A673 (cell line): ENCODE measurements around the gene TBXT. TPM values are rescaled to one million over a fixed set of nuclear protein-coding genes. Genes with fewer than 3 reads are reported as not detected.

Source experiments
- BruUV-seq: library from RNA; stranded (reverse); fragments of 400-500 nt; replicated peaks from 2 replicates; lab custom pipeline; 2021; lab: Mats Ljungman, UMichigan
- CTCF ChIA-PET: fragments of 300-600 bp; sonication (Branson Sonifier 250); formaldehyde crosslinking; loops from one replicate; lab custom pipeline; 2022; ENCODE audit warnings: antibody characterized with exemption; lab: Charles Lee
- POLR2A ChIA-PET: fragments of 300-600 bp; sonication (Branson Sonifier 250); formaldehyde crosslinking; loops from one replicate; lab custom pipeline; 2022; ENCODE audit warnings: antibody characterized with exemption; ENCODE audit not compliant: low non-redundant PET; lab: Charles Lee
- DNase-seq: peaks from one replicate; pipeline ENCODE4 v3.0.0-alpha.2; 2015; ENCODE audit warnings: low spot score
- H3K27ac ChIP-seq: fragments of 200-600 bp; sonication (generic); 2 replicates; pipeline ENCODE4 v1.5.1; 2016; ENCODE audit warnings: mixed run types, low read depth, mild to moderate bottlenecking, mixed read lengths, antibody characterized with exemption, low read length; ENCODE audit not compliant: poor library complexity, severe bottlenecking
- H3K27me3 ChIP-seq: fragments of 200-600 bp; sonication (generic); replicated peaks from 2 replicates; pipeline ENCODE4 v1.6.1; 2017; ENCODE audit warnings: mixed run types, low read depth, mild to moderate bottlenecking, mixed read lengths, antibody characterized with exemption, low read length; ENCODE audit not compliant: insufficient read depth, poor library complexity
- H3K36me3 ChIP-seq: fragments of 200-600 bp; sonication (generic); 2 replicates; pipeline ENCODE4 v1.6.1; 2016; ENCODE audit warnings: mixed run types, mild to moderate bottlenecking, mixed read lengths, antibody characterized with exemption, low read length; ENCODE audit not compliant: insufficient read depth, poor library complexity, severe bottlenecking
- H3K4me1 ChIP-seq: fragments of 200-600 bp; sonication (generic); 2 replicates; pipeline ENCODE4 v1.6.1; 2017; ENCODE audit warnings: mixed run types, mild to moderate bottlenecking, mixed read lengths, antibody characterized with exemption, low read length; ENCODE audit not compliant: insufficient read depth, poor library complexity, severe bottlenecking
- H3K4me3 ChIP-seq: fragments of 200-600 bp; sonication (generic); 2 replicates; pipeline ENCODE4 v1.5.1; 2016; ENCODE audit warnings: low read depth, mixed run types, mild to moderate bottlenecking, mixed read lengths, low read length; ENCODE audit not compliant: poor library complexity, severe bottlenecking
- H3K9me3 ChIP-seq: fragments of 200-600 bp; sonication (generic); 2 replicates; pipeline ENCODE4 v1.6.1; 2016; ENCODE audit warnings: mixed run types, low read depth, mild to moderate bottlenecking, mixed read lengths, antibody characterized with exemption, low read length; ENCODE audit not compliant: poor library complexity, severe bottlenecking
- CTCF ChIP-seq: fragments of 300-800, 200-600 bp; sonication (generic); conservative IDR thresholded peaks from 2 replicates; pipeline ENCODE4 v1.5.1; 2017; ENCODE audit warnings: low read depth, mild to moderate bottlenecking, antibody characterized with exemption, low read length, moderate library complexity, mixed read lengths
- EZH2 ChIP-seq: fragments of 200-600 bp; sonication (generic); IDR thresholded peaks from 2 replicates; pipeline ENCODE4 v1.6.1; 2017; ENCODE audit warnings: borderline replicate concordance, low read depth, mild to moderate bottlenecking, mixed read lengths, antibody characterized with exemption, low read length; ENCODE audit not compliant: poor library complexity, severe bottlenecking
- intact Hi-C: fragments of 100-400 bp; cut with micrococcal nuclease; formaldehyde crosslinking; loops from one replicate; pipeline ENCODE4 v1.10.0; 2022; ENCODE audit not compliant: unreplicated experiment
- total RNA-seq: library from RNA; stranded (reverse); gene quantifications from 2 replicates; pipeline ENCODE4 v1.2.3, GENCODE V29; 2021

Gene TBXT
- total RNA-seq, 1 experiment from 2014 or later = not detected

- no peaks in the 10 kb centered on the region for H3K36me3 ChIP-seq
- intact Hi-C loops = no loop called here
- no TSS peak for BruUV-seq
- no peaks in the 10 kb centered on the region for H3K4me1 ChIP-seq
- CTCF ChIA-PET = no interaction called here
- no peak for TF ChIP-seq CTCF
- peak; percentile 79 for TF ChIP-seq EZH2
- DNase-seq = no peak
- H3K27ac ChIP-seq = no peak overlapping the region
- H3K27me3 ChIP-seq = peaks cover 79% of the 10 kb centered on the region
- H3K4me3 ChIP-seq = no peak overlapping the region
- POLR2A ChIA-PET = no interaction called here
- no peaks in the 10 kb centered on the region for H3K9me3 ChIP-seq
Measured at GRCh38 chr6:166165558-166166313, 1.9 kb downstream of the TBXT start.

DNA sequence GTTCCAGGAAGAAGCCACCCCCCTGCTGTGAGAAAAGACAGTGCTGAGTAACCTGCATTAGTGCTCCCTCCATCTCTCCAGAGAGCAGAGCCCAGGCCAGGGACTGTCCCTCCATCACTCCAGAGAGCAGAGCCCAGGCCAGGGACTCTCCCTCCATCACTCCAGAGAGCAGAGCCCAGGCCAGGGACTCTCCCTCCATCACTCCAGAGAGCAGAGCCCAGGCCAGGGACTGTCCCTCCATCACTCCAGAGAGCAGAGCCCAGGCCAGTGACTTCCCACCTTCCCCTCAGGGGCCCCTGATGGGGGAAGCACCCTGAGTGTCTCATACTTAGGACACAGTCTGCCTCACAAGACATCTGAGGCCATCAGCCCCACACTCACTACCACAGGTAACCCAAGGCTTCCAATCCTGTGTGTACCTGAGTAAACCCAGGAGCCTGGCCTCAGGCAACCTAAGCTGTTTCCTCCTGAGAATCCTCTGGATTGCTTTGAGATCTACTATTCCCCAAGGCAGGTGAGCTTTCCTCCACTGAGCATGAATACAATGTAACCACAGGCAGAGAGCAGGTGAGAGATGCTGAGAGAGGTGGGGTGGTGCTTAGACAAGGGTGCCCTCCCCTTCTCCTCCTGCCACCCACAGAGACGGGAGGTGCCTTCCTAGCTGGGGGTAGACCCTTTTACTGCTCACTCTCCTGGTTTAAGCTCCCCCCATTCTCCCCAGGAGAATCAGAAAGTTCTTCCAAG lies 4.9 kb downstream of the TBXT start:
- BruUV-seq = no TSS peak
- intact Hi-C loops = no loop called here
- Histone ChIP-seq H3K27ac (no peak overlapping the region), H3K9me3 (no peaks in the 10 kb centered on the region), H3K27me3 (peaks cover 59% of the 10 kb centered on the region), H3K4me1 (no peaks in the 10 kb centered on the region), H3K36me3 (no peaks in the 10 kb centered on the region), H3K4me3 (no peak overlapping the region)
- CTCF ChIA-PET = no interaction called here
- TF ChIP-seq EZH2 = no peak
- no peak for TF ChIP-seq CTCF
- DNase-seq = no peak
- POLR2A ChIA-PET = no interaction called here

- Histone ChIP-seq H3K27me3 (peaks cover 12% of the 10 kb centered on the region), H3K27ac (no peak overlapping the region), H3K9me3 (no peaks in the 10 kb centered on the region), H3K4me3 (no peak overlapping the region), H3K4me1 (no peaks in the 10 kb centered on the region), H3K36me3 (no peaks in the 10 kb centered on the region)
- DNase-seq = no peak
- ChIA-PET POLR2A (no interaction called here), CTCF (no interaction called here)
- TF ChIP-seq CTCF (no peak), EZH2 (no peak)
- intact Hi-C loops = loop anchor here (1.0 to 5.0 kb wide), 2 partner anchors 109 to 243 kb away; no protein-coding TSS in a partner anchor
- BruUV-seq = no TSS peak
Measured at GRCh38 chr6:166157930-166158617, 9.6 kb downstream of the TBXT start.
